Measurements from ENCODE around the gene INSYN1. TPM values are rescaled to one million over a fixed set of nuclear protein-coding genes. Genes with fewer than 3 reads are reported as not detected.

INSYN1 gene
- total RNA-seq, 2 experiments from 2014 or later = not detected

GRCh38 chr15:73699249-73700040, 53.7 kb downstream of the INSYN1 start:
- Mint-ChIP-seq H3K27me3 (peaks cover 61% of the 10 kb centered on the region), H3K4me3 (no peak overlapping the region), H3K4me1 (peaks cover 19% of the 10 kb centered on the region), H3K36me3 (no peaks in the 10 kb centered on the region), H3K9me3 (no peaks in the 10 kb centered on the region), H3K27ac (no peak overlapping the region)
- DNase-seq = no peak

- peak; percentile 79 for DNase-seq
- H3K4me1 Mint-ChIP-seq = peaks cover 23% of the 10 kb centered on the region
- no peaks in the 10 kb centered on the region for H3K9me3 Mint-ChIP-seq
- peaks cover 79% of the 10 kb centered on the region for H3K27me3 Mint-ChIP-seq
- H3K27ac Mint-ChIP-seq = peak overlapping the region; percentile 52
- no peaks in the 10 kb centered on the region for H3K36me3 Mint-ChIP-seq
- H3K4me3 Mint-ChIP-seq = peak overlapping the region; percentile 47
Observed at GRCh38 chr15:73697033-73697467, 56.1 kb downstream of the INSYN1 start.

DNA sequence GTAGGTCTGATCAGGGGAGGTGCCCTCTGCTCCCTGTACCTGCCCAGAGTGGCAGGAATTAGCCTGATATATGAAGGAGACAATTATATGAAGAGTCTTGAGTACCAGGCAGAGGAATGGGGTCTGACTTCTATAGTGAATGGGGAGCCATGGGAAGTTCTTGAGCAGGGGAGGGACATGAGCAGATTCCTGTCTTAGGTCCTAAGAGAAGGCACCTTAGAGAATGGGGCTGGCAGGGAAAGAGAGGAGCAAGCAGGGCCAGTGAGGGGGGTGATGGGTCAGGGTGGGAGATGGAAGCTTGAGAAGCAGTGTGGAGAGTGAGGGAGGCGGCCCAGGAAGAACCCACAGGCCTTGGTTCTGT, 56.5 kb downstream of the INSYN1 start:
- Mint-ChIP-seq H3K36me3 (no peaks in the 10 kb centered on the region), H3K4me1 (peaks cover 23% of the 10 kb centered on the region), H3K9me3 (no peaks in the 10 kb centered on the region), H3K27ac (peak overlapping the region; percentile 52), H3K27me3 (peaks cover 79% of the 10 kb centered on the region), H3K4me3 (no peak overlapping the region)
- no peak for DNase-seq

DNA sequence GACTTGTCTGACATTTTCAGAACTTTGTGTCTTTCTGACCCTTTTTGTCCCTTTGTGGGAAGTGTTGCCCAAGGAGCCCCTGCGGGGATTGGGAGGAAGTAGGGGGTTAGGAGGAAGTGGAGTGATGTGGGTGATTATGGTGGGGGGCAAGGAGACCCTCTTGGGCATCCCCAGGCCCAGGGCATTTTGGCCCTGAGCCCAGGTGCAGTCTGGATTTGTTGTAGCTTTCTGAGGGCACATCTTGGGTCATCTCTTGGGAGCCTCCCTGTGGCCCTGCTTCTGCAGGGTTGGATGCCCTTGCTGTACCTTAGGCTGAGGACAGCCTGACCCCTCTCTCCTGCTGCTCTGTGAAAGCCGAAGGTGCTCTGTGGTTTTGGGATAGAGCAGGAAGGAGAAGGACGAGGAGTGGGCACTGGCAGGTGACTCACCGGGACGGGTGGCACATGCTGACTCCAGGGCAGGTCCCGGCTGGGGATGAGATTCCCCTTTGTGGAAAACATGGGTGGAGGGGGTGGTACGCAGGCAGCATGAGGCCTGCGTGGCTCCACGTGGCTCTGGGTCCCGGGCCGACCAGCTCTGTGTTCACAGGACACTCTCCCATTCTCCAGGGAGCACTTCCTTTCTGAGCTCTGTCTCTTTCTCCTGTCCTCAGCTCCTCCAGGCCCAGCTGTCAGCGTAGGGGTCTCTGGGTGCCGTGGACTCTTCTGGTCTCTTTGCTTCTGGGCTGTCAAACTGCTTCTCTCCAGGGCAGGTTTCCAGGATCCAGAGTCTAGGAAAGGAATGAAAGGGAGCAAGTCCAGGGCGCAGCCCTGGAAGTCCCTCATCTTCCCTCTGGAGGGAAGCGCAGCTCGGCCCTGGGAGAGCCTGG, 57.1 kb downstream of the INSYN1 start:
- Mint-ChIP-seq H3K27me3 (peaks cover 74% of the 10 kb centered on the region), H3K9me3 (no peaks in the 10 kb centered on the region)

DNA sequence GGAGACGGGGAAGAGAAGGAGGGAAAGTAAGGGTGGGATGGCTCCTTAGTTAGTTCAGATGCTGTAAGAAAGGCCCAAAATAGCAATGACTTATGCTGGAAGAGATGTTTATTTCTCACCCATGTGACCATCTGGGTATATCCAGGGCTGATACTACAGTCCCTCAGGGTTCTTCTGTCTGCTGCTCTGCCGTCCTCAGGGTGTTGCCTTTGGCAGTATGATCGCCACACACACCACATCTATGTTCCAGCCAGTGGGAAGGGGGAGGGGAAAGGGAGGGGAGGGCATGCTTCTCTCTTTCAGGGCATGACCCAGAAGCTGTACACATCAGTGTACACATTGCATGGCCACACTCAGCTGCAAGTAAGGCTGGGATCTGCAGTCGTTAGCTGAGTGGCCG, 58.7 kb downstream of the INSYN1 start:
- Mint-ChIP-seq H3K4me1 (peaks cover 19% of the 10 kb centered on the region), H3K36me3 (no peaks in the 10 kb centered on the region), H3K27ac (no peak overlapping the region), H3K4me3 (no peak overlapping the region), H3K9me3 (no peaks in the 10 kb centered on the region), H3K27me3 (peaks cover 62% of the 10 kb centered on the region)
- no peak for DNase-seq

More for the DNA sequence above, 57.1 kb downstream of the INSYN1 start:
- H3K36me3 Mint-ChIP-seq = no peaks in the 10 kb centered on the region
- peaks cover 23% of the 10 kb centered on the region for H3K4me1 Mint-ChIP-seq
- no peak overlapping the region for H3K4me3 Mint-ChIP-seq
- DNase-seq = no peak
- no peak overlapping the region for H3K27ac Mint-ChIP-seq

DNA sequence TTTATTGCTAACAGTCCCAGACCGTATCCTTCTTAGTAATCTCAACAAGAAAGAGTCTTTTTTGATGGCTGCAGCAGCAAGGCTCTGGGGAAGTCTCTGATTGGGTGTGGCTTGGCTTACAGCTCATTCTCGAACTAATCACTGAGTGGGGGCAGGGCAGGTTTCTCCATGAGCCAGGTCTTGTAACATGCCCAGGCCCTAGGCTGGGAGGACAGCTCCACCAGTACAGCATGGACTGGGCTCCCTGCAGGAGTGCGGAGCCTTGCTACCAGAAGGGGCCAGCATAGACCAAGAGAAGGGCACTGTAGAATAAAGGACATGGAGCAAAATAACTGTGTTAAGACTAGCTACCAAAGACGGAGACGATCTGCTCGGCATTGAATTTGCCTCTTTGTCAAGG, 61.8 kb downstream of the INSYN1 start:
- Mint-ChIP-seq H3K4me1 (peaks cover 4% of the 10 kb centered on the region), H3K27ac (no peak overlapping the region), H3K9me3 (no peaks in the 10 kb centered on the region), H3K27me3 (peaks cover 57% of the 10 kb centered on the region), H3K36me3 (no peaks in the 10 kb centered on the region), H3K4me3 (no peak overlapping the region)
- DNase-seq = no peak

- H3K4me3 Mint-ChIP-seq = no peak overlapping the region
- peaks cover 8% of the 10 kb centered on the region for H3K4me1 Mint-ChIP-seq
- H3K27ac Mint-ChIP-seq = no peak overlapping the region
- peaks cover 51% of the 10 kb centered on the region for H3K27me3 Mint-ChIP-seq
- no peaks in the 10 kb centered on the region for H3K36me3 Mint-ChIP-seq
- DNase-seq = no peak
- no peaks in the 10 kb centered on the region for H3K9me3 Mint-ChIP-seq
Observed at GRCh38 chr15:73688455-73688854, 64.7 kb downstream of the INSYN1 start.

- H3K36me3 Mint-ChIP-seq = no peaks in the 10 kb centered on the region
- no peaks in the 10 kb centered on the region for H3K9me3 Mint-ChIP-seq
- H3K27me3 Mint-ChIP-seq = peaks cover 54% of the 10 kb centered on the region
- H3K4me3 Mint-ChIP-seq = no peak overlapping the region
- peaks cover 10% of the 10 kb centered on the region for H3K4me1 Mint-ChIP-seq
- H3K27ac Mint-ChIP-seq = no peak overlapping the region
- no peak for DNase-seq
Observed at GRCh38 chr15:73687351-73687750, 65.8 kb downstream of the INSYN1 start.

GRCh38 chr15:73686781-73687256, 66.3 kb downstream of the INSYN1 start:
- Mint-ChIP-seq H3K4me3 (no peak overlapping the region), H3K36me3 (no peaks in the 10 kb centered on the region), H3K27ac (no peak overlapping the region), H3K9me3 (no peaks in the 10 kb centered on the region), H3K4me1 (peaks cover 11% of the 10 kb centered on the region), H3K27me3 (peaks cover 59% of the 10 kb centered on the region)
- no peak for DNase-seq

GRCh38 chr15:73685981-73686380, 67.2 kb downstream of the INSYN1 start:
- H3K27me3 Mint-ChIP-seq = peaks cover 67% of the 10 kb centered on the region
- H3K9me3 Mint-ChIP-seq = no peaks in the 10 kb centered on the region
- H3K4me1 Mint-ChIP-seq = peaks cover 16% of the 10 kb centered on the region
- no peaks in the 10 kb centered on the region for H3K36me3 Mint-ChIP-seq
- no peak overlapping the region for H3K4me3 Mint-ChIP-seq
- H3K27ac Mint-ChIP-seq = no peak overlapping the region
- no peak for DNase-seq

Other genes with a start within 250 kb of the INSYN1 start
- 10 to 100 TPM; 41.0 to 43.5 TPM for gene NPTN, start 120.0 kb downstream of the INSYN1 start, total RNA-seq
- 1 to 10 TPM; 1.6 to 2.1 TPM for gene CD276, start 69.0 kb downstream of the INSYN1 start, total RNA-seq
- not detected for gene TBC1D21, start 120.2 kb upstream of the INSYN1 start, total RNA-seq
- gene LOXL1, start 173.1 kb upstream of the INSYN1 start, total RNA-seq = 1 to 10 TPM; 2.1 to 2.4 TPM
- 10 to 100 TPM in 1 of 2 experiments, 1 to 10 TPM in 1; 8.3 to 10.6 TPM for gene STOML1, start 238.9 kb upstream of the INSYN1 start, total RNA-seq
- 10 to 100 TPM; 53.4 to 54.3 TPM for gene PML, start 241.4 kb upstream of the INSYN1 start, total RNA-seq

Measured in activated naive CD8-positive, alpha-beta T cell treated with anti-CD3 and anti-CD28 coated beads for 36 hours (primary cell).